Measurements from ENCODE around the gene ALDH3B2. TPM values are rescaled to one million over a fixed set of nuclear protein-coding genes. Genes with fewer than 3 reads are reported as not detected.

ALDH3B2 gene
- total RNA-seq, 1 experiment from 2014 or later = not detected

DNA sequence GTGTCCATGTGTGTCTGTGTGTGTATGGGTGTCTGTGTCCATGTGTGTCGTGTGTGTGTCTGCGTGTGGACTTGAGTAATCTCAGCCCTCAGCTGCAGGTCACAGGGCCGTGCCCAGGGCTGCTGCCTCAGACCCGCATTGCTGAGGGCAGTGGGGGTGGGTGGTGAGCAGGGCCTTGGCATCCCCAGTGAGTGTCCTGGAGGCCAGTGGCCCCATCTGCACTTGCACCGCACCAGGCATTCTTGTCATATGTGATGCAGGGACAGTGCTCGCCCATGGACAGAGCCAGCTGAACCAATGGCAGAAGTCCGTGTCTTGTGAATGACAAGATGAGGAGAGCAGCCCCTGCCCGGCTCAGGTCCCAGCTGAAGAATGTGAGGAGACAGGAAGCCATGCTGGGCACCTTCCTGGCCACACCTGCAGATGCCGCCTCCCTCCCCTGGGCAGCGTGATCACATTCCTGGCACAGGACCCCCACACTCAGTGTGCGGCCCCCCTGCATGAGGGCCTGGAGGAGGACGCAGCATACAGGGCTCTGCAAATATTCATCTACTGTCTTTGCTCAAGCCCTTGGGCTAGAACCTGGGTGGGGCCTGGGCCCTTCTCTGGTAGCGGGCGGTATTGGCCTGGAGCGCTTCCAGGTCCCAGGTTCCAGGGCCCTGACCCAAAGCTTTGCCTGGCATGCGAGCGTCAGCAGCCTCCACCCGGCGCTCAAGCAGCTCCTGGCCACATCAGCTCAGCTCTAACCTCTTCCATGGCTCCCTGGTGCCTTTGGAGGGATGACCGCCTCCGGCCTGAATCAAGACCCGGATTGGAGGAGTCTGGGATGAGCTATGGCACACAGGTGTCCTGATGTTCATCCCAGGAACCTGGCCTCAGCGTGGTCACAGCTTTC is 3.9 kb downstream of the ALDH3B2 start:
- H3K9me3 ChIP-seq (ENCODE audit: control insufficient read depth, insufficient read depth, low read depth, low read length) = no peaks in the 10 kb centered on the region
- H3K4me3 ChIP-seq (ENCODE audit: low read depth in 2 of 2, low read length in 2 of 2) = no peak overlapping the region
- intact Hi-C loops (cut with micrococcal nuclease; ENCODE audit: unreplicated experiment) = no loop called here
- H3K27ac ChIP-seq (ENCODE audit: low read length) = no peak overlapping the region
- ATAC-seq (peak; percentile 59), DNase-seq (ENCODE audit: low read depth, low spot score) (no peak)
- in situ Hi-C loops (cut with HindIII; ENCODE audit: low pct_unique_long_range_greater_than_20kb, low sequenced_read_pairs) = no loop called here
- ChIA-PET POLR2A (no interaction called here), CTCF (interaction anchor here (0.5 to 0.7 kb wide), 2 partner anchors 11 to 57 kb away, joined by 3 read pairs; no protein-coding TSS in a partner anchor)
- H3K27me3 ChIP-seq (ENCODE audit: control insufficient read depth, insufficient read depth, low read length) = no peaks in the 10 kb centered on the region; the same call in 1 of the 2 replicates
- no peaks in the 10 kb centered on the region for H3K36me3 ChIP-seq (ENCODE audit: control insufficient read depth, insufficient read depth, low read length)
- no TSS peak for BruUV-seq (replicated peaks)
- TF ChIP-seq, protein P1, sequence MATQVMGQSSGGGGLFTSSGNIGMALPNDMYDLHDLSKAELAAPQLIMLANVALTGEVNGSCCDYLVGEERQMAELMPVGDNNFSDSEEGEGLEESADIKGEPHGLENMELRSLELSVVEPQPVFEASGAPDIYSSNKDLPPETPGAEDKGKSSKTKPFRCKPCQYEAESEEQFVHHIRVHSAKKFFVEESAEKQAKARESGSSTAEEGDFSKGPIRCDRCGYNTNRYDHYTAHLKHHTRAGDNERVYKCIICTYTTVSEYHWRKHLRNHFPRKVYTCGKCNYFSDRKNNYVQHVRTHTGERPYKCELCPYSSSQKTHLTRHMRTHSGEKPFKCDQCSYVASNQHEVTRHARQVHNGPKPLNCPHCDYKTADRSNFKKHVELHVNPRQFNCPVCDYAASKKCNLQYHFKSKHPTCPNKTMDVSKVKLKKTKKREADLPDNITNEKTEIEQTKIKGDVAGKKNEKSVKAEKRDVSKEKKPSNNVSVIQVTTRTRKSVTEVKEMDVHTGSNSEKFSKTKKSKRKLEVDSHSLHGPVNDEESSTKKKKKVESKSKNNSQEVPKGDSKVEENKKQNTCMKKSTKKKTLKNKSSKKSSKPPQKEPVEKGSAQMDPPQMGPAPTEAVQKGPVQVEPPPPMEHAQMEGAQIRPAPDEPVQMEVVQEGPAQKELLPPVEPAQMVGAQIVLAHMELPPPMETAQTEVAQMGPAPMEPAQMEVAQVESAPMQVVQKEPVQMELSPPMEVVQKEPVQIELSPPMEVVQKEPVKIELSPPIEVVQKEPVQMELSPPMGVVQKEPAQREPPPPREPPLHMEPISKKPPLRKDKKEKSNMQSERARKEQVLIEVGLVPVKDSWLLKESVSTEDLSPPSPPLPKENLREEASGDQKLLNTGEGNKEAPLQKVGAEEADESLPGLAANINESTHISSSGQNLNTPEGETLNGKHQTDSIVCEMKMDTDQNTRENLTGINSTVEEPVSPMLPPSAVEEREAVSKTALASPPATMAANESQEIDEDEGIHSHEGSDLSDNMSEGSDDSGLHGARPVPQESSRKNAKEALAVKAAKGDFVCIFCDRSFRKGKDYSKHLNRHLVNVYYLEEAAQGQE (IDR thresholded peaks at IDR 0.05; ENCODE audit: insufficient read depth in 1 of 2, low read depth in 2 of 2, low read length in 1 of 2) = no peak
- TF ChIP-seq TCF7L2 (IDR thresholded peaks at IDR 0.05; ENCODE audit: low read depth, low read length) (no peak), POLR2AphosphoS5 (IDR thresholded peaks at IDR 0.05; ENCODE audit: low read depth, low read length) (no peak), SIN3A (IDR thresholded peaks at IDR 0.05; ENCODE audit: borderline replicate concordance, insufficient read depth, low read depth, low read length) (no peak), CTCF (IDR thresholded peaks at IDR 0.05) (no peak)
- H3K4me1 ChIP-seq (ENCODE audit: control insufficient read depth, insufficient read depth, low read length) = no peaks in the 10 kb centered on the region

- no peak for TF ChIP-seq SIN3A (IDR thresholded peaks at IDR 0.05; ENCODE audit: borderline replicate concordance, insufficient read depth, low read depth, low read length)
- TF ChIP-seq, protein P1 (IDR thresholded peaks at IDR 0.05; ENCODE audit: insufficient read depth in 1 of 2, low read depth in 2 of 2, low read length in 1 of 2) = no peak
- TF ChIP-seq CTCF (IDR thresholded peaks at IDR 0.05) = no peak
- no peak for TF ChIP-seq POLR2AphosphoS5 (IDR thresholded peaks at IDR 0.05; ENCODE audit: low read depth, low read length)
- CTCF ChIA-PET = interaction anchor here (0.6 kb wide), 1 partner anchor 12 kb away, joined by 4 read pairs; no protein-coding TSS in a partner anchor
- H3K4me1 ChIP-seq (ENCODE audit: control insufficient read depth, insufficient read depth, low read length) = no peaks in the 10 kb centered on the region
- no peak for DNase-seq (ENCODE audit: low read depth, low spot score)
- in situ Hi-C loops (cut with HindIII; ENCODE audit: low pct_unique_long_range_greater_than_20kb, low sequenced_read_pairs) (no loop called here), intact Hi-C loops (cut with micrococcal nuclease; ENCODE audit: unreplicated experiment) (no loop called here)
- H3K4me3 ChIP-seq (ENCODE audit: low read depth in 2 of 2, low read length in 2 of 2) = no peak overlapping the region
- BruUV-seq (replicated peaks) = no TSS peak
- POLR2A ChIA-PET = no interaction called here
- no peaks in the 10 kb centered on the region for H3K27me3 ChIP-seq (ENCODE audit: control insufficient read depth, insufficient read depth, low read length)
- no peaks in the 10 kb centered on the region for H3K9me3 ChIP-seq (ENCODE audit: control insufficient read depth, insufficient read depth, low read depth, low read length)
- H3K27ac ChIP-seq (ENCODE audit: low read length) = no peak overlapping the region
- ATAC-seq = no peak
- H3K36me3 ChIP-seq (ENCODE audit: control insufficient read depth, insufficient read depth, low read length) = no peaks in the 10 kb centered on the region
Measured at GRCh38 chr11:67668192-67668551, 6.3 kb downstream of the ALDH3B2 start.

All from Panc1 (cell line).